SIG-M5 treated with dmso at 0.1 percent for 504 hours (cell line): ENCODE data around the gene DRD5.
"Not testable (repeated sequence)": the region's sequence is repeated elsewhere in the genome, so short reads cannot be mapped to it uniquely, and the experiment has no call there.

Experiments
- DNase-seq: peaks from one replicate; lab custom pipeline; 2025; ENCODE audit not compliant: unreplicated experiment; lab: John Stamatoyannopoulos, UW

Gene DRD5

DNA sequence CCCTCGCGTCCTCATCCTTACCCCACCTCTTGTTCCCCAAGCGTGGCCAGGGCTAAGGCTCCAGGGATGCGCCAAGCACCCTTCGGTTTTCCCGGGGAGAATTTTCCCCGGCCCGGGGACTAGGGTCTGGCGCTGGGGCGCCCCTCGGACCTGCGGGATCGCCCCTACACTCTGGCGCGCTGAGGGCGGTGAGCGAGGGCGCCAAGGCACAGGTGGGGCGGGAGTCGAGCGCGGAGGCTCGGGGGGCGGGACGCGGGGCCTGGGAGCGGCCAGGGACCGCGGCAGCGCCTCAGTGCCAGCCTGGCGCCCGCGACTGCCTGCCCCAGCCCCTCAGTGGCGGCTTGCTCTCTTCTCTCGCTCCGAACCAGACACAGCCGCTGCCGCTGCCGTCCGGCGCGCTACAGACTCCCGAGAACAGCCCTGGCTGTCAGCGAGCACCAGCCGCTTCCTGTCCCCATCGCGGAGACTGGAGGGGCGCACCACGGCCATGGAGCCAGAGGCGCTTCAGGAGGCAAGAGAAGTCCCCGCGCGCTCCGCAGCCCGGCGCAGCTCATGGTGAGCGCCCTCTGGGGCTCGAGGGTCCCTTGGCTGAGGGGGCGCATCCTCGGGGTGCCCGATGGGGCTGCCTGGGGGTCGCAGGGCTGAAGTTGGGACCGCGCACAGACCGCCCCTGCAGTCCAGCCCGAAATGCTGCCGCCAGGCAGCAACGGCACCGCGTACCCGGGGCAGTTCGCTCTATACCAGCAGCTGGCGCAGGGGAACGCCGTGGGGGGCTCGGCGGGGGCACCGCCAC is at the start of gene DRD5:
Gene DRD5 (plus strand): TSS at position 292 of the 793 bp plus-strand sequence. CDS start 396 bp downstream, at position 688.
- no peak for DNase-seq

DNA sequence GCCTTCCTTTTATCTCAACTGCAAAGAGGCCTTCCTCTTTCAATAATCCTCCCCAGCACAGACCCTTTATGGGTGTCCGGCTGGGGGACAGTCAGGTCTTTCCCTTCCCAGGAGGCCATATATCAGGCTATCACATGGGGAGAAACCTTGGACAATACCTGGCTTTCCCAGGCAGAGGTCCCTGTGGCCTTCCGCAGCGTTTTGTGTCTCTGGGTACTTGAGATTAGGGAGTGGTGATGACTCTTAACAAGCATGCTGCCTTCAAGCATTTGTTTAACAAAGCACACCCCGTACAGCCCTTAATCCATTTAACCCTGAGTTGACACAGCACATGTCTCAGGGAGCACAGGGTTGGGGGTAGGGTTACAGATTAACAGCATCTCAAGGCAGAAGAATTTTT is 49.2 kb upstream of the DRD5 start:
- not testable (repeated sequence) for DNase-seq

DNA sequence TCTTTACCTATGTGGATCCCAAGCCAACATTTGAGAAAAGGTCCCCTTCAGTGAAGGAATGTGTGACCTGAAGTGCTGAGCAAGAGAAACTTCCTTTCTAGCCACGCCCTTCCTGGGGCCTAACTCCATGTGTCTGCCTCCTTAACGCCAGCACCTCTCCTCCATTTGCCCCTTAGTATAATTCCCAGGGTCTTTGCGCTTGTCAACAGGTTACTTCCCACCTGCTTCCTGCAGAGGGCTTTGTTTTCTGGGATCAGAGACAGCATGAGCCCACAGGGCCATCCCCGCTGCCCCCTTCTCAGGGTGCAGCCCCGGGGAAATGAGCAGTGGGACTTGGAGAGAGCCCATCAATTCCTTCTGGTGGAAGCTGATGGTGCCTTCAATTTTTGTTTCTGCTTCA is 45.9 kb upstream of the DRD5 start:
- DNase-seq, result no peak

DNA sequence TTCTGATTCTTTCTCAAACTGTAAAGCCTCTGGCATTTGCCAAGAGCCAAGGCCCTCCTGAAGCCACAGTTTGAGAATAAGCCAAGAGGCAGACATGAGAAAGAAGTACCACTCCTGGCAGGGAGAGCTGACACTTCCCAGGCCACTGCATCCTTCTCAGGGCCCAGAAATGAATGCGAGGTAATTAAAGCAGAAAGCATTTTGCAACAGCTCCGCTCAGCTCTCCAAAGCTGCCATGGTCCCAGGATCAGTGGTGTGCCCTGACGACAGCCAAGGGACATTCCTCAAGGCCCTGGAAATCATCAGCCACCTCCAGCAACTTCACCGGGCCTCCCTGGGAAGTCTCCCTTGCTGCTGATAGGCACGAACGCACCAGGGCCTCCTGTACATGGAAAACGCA is 44.2 kb upstream of the DRD5 start:
- DNase-seq, result not testable (repeated sequence)

DNA sequence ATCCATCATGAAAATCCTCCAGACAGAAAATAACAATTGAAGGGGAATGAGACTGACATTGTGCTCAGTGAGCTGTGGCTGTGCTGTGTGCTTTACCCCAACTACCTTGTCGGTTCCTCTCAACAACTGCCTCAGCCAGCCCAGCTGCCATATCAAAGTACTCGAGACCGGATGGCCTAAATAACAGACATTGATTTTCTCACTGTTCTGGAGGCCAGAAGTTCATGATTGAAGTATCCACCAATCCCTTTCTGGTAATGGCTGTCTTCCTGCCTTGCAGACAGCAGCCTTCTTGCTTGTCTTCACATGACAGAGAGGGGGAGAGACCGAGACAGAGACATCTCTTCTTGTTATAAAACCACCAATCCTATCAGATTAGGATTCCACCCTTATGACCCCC is 37.6 kb upstream of the DRD5 start:
- not testable (repeated sequence) for DNase-seq

DNA sequence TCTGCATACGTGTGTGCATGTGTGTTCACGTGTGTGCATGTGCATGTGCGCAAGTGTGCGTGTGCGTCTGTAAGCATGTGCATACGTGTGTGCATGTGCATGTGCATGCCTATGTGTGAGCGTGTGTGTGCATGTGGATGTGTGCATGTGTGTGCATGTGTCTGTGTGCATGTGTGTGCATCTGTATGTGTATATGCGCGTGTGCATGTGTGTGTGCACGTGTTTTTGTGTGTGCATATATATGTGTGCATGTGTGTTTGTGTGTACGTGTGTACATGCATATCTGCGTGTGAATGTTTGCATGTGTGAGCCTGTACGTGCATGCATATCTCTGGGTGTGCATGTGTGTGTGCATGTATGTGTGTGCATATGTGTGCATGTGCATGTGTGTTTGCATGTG is 35.7 kb upstream of the DRD5 start:
- no peak for DNase-seq

DNA sequence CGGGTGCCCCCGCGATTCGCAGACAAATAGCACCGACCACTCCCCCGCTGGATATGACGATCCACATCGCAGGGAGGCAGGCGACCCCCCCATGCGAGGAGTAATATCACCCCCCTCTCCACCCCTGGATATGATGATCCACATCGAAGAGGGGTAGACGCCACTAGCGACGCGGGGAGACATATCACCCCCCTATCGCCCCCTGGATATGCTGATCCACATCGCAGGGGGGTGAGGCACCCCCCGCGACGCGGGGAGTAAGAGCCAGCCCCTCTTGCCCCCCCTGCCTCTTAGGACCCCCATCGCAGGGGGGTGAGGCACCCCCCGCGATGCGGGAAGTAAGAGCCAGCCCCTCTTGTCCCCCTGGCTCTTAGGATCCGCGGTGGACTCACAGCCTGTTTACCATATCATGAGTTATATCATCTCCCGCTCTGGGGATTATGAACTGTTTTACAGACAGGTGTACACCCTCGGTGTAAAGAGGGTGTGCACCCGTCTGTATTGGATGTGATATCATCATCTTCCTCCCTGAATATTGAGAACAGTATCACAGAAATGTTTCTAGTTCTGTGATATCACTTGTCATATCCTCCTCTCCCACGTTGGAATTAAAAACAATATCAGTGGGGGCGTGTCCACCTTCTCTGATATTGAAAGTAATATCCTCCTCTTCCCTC is 22.7 kb upstream of the DRD5 start:
- no peak for DNase-seq

DNA sequence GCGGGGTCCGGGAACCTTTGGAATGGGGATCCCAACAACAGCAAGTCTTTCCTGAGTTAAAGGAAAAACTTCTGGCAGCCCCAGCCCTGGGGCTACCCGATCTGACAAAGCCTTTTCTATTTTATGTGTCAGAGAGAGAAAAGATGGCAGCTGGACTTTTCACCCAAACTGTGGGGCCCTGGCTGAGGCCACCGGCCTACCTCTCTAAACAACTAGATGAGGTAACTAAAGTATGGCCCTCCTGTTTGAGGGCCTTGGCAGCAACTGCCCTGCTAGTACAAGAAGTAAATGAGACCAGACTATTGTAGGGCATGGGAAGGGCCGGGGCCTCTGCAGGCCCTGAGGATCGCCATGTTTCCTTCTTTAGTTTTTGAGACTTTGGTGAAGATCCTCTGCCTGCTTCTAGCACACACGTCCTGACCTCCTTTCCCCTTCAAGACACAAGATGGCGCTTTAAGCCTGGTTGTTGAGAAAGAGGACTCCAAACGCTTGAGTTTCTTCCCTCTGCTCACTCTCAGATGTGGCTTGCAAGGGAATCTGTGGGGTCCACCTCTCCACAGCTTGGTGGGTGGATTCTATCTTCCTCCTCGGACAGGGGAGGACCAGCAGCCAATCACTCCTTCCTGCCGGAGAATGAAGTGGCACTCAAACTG is 18.5 kb upstream of the DRD5 start:
- DNase-seq, result peak; percentile 75

DNA sequence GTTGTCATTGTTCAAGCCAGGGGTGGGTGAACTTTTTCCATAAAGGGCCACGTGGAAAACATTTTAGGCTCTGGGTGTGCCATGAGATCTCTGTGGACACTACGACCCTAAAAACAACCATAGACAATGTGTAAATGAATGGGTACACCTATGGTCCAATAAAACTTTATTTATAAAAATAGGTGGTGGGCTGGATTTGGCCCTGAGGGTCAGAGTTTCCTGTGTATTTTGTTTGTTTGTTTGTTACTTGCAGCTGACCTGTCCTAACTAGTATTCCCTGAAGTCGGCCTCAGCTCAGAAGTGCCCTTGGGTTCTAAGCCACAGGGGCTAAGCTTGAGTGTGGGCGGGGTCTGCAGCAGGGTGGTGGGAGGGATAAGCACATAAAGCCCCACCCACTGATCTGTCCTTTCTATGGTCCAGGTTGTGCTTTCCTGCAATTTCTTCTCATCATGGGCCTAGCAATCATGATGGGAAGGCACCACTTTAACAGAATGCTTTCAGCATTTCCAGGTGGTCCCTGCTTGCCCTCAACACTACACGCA is 17.2 kb upstream of the DRD5 start:
- no peak for DNase-seq

DNA sequence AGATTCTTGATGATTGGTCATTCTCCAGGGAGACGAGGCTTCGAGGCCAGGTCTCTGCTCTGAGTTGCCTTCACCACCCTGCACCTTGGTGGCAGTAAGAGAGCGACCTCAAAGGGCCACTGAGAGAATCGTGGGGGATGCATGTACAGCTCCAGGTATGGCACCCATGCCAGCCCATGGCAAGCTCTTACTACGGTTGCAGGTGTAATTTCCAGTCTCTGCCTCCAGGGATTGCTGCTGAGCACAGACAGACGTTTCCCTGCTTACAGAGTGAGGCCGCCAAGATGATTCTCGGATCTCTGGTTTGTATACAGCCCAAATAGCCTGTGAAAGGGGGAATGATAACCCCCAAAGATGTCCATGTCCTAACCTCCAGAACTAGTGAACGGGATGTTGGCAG is 16.3 kb upstream of the DRD5 start:
- peak; percentile 8 for DNase-seq

DNA sequence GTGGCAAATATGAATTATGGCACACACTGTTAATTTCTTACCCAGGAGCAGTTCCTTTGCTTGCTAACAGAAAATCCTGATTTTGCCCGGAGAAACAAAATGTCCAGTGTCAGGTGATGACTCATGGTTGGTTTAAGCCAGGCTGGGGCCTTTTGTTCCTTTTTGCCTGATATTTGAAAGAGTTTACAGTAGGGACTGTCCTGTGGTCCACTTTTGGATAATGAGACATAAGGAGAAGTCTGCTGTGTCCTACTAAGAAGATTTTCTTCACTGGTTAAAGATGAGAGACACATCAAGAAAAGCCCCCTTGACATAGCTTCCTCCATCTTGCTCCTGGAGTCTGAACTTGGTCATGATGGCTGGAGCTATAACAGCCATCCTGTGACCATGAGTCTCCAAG is 12.1 kb upstream of the DRD5 start:
- no peak for DNase-seq

DNA sequence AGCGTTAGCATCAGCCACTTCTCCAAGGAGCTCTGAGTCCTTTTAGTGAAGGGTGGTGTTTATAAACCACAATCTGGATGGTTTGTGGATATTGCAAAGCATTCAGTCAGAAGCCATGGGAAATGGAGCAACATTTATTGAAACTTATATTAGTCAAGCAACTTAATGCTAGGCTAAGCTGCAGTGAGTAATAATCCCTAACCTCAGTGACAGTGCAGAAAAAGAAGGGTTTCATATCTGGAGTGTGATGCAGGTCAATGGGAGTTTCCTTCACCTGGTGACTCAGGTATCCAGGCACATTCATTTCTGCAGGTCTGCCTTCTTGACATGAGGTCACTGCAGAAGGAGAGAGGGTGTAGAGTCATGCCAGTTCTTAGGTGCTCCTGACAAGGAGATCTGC is 10.4 kb upstream of the DRD5 start:
- no peak for DNase-seq

DNA sequence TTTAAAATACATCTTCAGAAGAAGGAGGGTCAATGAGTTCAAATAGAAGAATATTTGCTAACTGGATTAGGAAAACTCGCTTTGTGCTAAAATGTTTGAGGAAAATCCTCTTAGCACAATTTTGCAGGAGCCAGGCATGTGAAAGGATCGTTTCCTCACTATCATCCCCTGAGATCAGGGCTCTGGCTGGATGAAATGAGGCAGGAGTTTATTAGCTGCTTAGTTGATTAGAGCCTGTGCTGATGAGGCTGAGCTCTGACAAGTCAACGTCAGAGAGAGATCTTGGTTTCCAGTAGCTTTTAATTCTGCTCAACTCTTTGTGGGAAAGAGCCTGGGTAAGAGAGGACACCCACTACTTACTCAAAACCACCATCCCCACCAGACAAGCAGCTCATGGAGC is 8.0 kb upstream of the DRD5 start:
- DNase-seq, result no peak

DNA sequence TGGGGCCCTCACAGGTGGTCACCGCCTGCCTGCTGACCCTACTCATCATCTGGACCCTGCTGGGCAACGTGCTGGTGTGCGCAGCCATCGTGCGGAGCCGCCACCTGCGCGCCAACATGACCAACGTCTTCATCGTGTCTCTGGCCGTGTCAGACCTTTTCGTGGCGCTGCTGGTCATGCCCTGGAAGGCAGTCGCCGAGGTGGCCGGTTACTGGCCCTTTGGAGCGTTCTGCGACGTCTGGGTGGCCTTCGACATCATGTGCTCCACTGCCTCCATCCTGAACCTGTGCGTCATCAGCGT is 652 bp downstream of the DRD5 start:
- DNase-seq, result no peak

DNA sequence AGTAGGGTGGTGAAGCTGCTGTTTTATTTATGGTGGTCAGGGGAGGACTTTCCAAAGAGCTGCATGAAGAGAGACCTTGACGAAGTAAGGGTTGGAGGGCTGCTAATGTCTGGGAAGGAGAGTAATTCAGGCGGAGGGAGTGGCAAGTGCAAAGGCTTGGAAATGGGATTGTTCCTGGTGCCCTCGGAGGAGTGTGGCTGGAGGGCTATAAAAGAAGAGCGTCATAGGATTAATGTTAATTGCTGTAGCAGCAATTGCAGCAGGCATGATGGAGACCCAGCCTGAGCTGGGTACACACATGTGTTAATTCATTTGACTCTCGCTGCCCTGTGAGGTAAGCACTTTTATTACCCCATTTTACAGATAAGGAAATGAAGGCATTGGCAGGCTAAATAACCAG is 4.5 kb downstream of the DRD5 start:
- DNase-seq, result not testable (repeated sequence)

DNA sequence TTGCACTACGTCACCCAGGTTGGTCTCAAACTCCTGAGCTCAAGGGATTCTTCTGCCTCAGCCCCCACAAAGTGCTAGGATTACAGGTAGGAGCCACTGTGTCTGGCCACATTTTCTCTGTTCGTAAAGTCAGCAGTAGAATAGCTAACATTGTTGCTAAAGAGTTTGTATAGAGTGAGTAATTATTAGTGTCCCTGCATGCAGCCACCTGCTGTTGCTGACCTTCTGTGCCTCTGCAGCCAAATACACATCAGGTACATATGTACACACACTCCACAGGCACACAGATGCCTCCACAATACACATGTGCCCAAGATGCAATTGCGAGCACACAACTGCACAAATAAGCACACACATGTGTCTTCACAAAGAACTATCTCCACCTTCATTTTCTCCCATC is 10.9 kb downstream of the DRD5 start:
- DNase-seq, result no peak

DNA sequence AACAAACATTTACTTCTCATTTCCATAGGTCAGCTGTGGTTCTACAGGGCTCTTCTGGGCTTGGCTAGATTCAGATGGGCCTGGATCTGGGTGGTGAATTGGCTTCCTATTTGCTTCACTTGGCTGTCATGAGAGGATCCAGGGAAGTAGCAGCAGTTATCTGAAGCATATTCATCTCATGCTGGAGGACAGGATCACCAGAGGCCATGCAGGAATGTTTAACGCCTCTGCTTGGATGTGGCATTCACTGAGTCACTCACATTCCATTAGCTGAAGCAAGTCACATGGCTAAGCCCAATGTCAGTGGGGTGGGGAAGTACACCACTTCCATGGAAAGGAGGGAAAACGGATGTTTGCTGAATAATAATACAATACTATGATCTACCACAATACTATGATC is 15.2 kb downstream of the DRD5 start:
- DNase-seq, result not testable (repeated sequence)

DNA sequence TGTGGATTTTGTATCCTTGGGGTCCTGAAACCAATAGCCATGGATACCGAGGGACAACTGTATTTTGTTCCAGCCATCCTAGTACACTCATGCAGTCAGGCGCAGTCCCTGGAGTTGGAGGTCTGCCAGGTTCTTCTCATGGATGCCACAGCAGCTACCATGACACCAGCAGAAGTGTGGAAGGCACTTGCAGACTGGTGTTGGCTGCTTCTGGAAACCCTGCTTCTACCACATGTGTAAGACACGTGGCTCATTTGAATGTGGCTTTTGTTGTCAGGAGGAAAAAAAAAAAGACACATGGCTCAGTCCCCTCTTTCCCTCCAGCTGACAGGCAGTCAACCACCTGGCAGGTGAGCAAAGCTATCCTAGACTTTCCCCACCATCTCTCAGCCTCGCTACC is 19.4 kb downstream of the DRD5 start:
- DNase-seq, result no peak

DNA sequence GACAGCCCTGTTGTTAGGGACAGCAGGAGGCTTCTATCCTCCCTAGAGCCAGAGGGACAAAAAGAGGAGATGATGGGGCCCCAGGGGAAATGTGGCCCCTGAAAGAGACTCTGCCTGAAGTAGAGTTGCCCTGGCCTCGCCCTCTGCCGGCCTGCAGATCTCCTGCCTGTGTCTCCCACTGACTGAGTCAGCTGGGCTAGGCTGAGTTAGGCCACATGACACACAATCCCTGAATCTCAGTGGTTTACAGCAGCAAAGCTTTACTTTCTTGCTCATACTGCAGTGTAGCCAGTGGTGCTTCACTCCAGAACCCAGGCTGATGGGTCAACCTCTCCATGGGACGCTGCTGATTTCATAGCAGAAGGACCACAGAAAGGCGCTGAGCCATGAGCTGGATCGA is 23.5 kb downstream of the DRD5 start:
- DNase-seq, result no peak

DNA sequence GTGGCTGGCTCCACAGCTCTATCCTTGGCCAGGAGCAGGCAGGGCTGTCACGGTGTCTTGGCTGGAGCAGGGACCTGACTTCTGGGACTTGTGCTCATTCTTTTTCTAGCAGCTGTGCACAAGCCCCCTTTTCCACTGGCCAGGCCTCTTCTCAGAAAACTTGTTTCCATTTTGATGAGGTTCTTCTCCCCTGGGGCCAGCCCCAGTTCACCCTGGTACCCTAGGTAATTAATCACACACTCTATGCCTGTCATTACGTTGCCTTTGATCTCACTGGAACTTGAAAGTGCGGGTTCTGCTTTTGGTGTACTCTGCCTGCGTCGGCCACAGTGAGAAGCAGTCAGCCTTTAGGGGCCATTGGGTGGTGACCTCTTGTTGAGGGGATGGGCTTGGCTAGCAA is 26.6 kb downstream of the DRD5 start:
- no peak for DNase-seq

DNA sequence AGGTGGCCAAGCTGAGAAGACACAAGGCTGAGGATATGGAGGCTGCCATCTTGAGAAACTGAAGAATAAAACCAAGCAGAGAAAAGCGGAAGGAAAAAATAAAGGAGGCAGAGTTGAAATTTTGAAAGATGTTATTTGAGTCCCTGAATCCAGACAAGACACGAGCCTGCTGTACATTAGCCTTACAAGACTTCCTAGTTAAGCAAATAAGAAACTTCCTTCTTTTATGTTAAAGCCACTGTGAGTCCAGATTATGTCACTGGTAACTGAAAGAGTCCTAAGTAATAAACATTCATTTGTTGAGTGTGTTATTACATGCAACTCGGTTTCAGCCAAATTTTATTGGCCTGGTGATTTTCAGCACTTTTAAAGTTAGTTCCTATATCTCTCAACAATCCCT is 30.4 kb downstream of the DRD5 start:
- peak; percentile 51 for DNase-seq
